Epithelial cell of proximal tubule (primary cell): ENCODE data around the gene PRELID3B. TPM values are rescaled to one million over a fixed set of nuclear protein-coding genes. Genes with fewer than 3 reads are reported as not detected.

Experiments
- DNase-seq: peaks from one replicate; pipeline ENCODE4 v3.0.0-alpha.2; 2011; ENCODE audit warnings: low read depth
- H3K4me3 ChIP-seq: 2 replicates; pipeline ENCODE4 v1.5.1; 2011; ENCODE audit warnings: low read depth, mild to moderate bottlenecking, low read length
- CTCF ChIP-seq: conservative IDR thresholded peaks from 2 replicates; pipeline ENCODE4 v1.5.1; 2012; ENCODE audit warnings: low read depth, mild to moderate bottlenecking, low read length
- total RNA-seq: library from RNA; depleted of rRNA; stranded (reverse); fragments of >200 nt; gene quantifications from 2 replicates; pipeline ENCODE4 v1.2.3, GENCODE V29; 2015

PRELID3B gene
- total RNA-seq, 1 donor from 2014 or later: 76.3 TPM

GRCh38 chr20:59027741-59028320 is 14.8 kb downstream of the PRELID3B start:
- no peak for DNase-seq
- no peak for TF ChIP-seq CTCF

DNA sequence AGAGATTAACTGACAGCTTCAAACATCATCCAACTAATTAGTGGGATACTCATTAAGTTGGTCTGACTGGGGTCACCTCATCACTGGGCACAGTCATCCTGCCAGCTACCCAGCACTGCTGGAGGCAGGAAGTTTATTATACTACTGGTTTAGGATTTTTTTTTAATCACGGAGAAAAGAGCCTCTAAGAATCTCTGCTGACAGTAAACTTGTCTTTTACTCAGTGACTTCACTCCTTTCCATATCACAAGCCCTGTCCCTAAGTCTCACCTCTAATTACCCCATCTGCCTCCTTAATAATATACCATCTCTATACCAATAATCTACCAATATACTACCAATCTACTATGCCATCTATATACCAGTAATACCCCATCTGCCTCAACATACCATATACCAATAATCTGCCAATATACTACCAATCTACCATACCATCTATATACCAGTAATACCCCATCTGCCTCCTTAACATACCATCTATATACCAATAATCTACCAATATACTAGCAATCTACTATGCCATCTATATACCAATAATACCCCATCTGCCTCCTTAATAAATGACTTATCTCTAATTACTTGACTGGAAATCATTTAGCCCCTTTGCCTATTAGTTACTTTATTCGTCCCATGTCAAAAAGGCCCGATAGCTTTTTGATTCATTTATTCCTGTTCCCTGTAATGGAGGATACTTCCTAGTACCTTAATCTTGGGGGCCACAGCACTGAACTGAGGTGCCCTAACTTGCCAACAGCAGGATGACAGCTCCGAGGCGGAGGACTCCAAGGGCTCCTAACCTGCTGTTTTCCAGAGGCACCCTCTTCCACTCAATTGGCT is 15.5 kb downstream of the PRELID3B start:
- no peak for DNase-seq
- no peak overlapping the region for H3K4me3 ChIP-seq
- TF ChIP-seq CTCF: no peak

More at GRCh38 chr20:59027741-59028320, 14.8 kb downstream of the PRELID3B start:
- no peak overlapping the region for H3K4me3 ChIP-seq

DNA sequence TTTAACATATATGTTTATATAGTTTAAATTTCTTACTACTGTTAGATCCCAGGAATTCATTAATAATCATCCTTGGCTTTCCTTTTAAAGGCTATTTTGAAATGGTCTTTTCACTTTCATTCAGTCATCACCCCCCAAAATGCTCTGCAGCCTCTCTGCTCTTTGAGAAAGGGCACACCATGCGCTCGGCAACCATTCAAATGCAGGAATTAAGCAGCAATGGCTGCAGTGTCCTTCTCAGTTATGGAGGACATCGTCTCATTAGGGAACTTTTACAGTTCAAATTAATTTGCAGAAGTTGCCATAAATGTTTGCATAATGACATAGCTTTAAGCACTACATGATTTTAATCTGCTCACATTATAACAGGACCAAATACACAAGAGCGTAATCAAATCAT is 17.1 kb downstream of the PRELID3B start:
- no peak for TF ChIP-seq CTCF
- H3K4me3 ChIP-seq: no peak overlapping the region
- DNase-seq: no peak

GRCh38 chr20:59025086-59025485 is 17.5 kb downstream of the PRELID3B start:
- TF ChIP-seq CTCF: no peak
- no peak overlapping the region for H3K4me3 ChIP-seq
- DNase-seq: no peak

- no peak for TF ChIP-seq CTCF
- no peak for DNase-seq
- no peak overlapping the region for H3K4me3 ChIP-seq
Measured at GRCh38 chr20:59024111-59024530, 18.5 kb downstream of the PRELID3B start.

DNA sequence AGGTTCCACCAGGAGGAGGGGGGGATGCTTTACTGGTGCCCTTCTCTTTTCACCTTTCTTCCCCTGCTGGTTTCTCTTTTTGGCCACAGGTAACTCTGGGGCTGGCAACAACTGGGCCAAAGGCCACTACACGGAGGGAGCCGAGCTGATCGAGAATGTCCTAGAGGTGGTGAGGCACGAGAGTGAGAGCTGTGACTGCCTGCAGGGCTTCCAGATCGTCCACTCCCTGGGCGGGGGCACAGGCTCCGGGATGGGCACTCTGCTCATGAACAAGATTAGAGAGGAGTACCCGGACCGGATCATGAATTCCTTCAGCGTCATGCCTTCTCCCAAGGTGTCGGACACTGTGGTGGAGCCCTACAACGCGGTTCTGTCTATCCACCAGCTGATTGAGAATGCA is 19.0 kb downstream of the PRELID3B start:
- no peak overlapping the region for H3K4me3 ChIP-seq
- no peak for DNase-seq
- TF ChIP-seq CTCF: no peak
